CD4-positive, alpha-beta T cell treated with Interleukin-6 for 4 hours (primary cell): ENCODE measurements around the gene CPM.

Experiments used
- DNase-seq: peaks from one replicate; pipeline ENCODE4 v3.0.0-alpha.2; 2020; ENCODE audit warnings: mixed read lengths

CPM gene

DNA sequence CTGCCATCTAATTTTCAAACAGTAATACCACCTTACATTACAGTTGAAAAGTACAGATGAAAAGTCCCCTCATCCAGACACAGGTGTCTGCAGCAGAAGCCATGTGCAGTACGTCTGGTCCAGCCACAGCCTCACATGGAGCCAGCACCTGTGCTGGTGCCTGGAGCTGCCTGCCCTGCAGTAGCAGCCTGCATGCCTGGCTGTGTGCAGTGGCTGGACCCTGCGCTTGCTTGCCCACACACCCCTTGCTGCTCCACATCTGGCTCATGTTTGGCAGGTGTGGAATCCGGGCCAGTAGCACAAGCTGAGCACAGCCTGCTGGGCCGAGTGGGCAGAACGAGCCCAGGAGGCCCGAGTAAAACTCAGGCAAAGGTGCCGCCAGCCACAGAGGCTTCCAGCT is 21.8 kb upstream of the CPM start:
- DNase-seq: no peak

DNA sequence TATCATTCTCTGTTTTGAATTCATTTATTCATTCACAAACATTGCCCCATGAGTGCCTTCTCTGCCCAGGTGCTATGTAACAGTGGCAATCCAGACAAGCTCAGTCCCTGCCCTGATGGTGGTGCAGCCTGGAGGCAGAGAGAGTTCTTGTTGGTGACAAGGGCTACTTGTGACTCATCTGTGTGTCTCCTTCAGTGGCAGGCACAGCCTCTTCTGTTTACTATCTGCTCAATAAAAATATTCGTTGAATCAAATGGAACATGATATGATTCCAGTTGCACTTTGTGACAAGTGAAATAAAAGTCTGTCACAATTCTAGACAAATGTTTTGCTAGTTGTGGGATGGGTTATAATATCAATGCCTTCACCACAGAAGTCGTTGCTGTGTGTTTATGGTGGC is 20.6 kb upstream of the CPM start:
- DNase-seq: no peak

GRCh38 chr12:68951652-68952051 is 18.7 kb upstream of the CPM start:
- no peak for DNase-seq

DNA sequence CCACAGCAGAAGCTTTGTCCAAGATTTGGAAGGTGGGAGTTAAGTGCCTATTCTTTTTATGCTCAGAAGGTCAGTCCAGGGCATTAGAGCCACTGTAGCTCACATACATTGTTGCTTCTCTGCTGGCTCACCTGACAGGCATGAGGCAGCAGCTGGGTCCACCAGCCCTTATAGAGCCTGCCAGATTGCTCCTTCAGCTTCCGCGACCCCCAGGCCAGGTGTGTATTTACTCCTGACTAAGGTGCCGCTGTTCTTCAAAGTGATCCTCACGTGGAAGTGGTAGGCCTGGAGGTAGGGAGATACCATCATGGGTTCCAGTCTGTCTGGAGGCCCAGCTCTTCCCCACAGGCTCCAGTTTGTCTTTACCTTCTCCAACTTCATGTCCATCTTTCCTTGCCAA is 17.5 kb upstream of the CPM start:
- DNase-seq: no peak

DNA sequence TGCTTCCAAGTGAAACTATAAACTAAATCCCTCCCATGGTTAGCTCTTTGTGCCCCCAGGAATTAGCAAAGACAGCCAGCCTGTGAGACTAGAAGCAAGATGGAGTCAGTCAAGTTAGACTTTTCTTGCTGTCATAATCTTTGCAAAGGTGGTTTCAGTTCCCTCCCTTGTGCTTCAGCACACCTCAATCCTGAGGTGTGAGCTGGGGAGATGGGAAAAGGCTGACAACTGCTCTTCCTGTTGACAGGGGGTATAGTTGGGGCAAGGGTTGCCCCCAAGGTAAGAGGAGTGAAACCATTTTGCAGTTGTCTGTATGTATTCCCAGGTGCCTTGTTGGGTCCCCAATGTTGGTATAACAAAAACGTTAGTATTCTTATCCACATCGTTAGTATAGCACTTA is 12.3 kb upstream of the CPM start:
- no peak for DNase-seq

- no peak for DNase-seq
Measured at GRCh38 chr12:68944296-68945076, 11.5 kb upstream of the CPM start.

GRCh38 chr12:68943848-68944247 is 10.9 kb upstream of the CPM start:
- no peak for DNase-seq

DNA sequence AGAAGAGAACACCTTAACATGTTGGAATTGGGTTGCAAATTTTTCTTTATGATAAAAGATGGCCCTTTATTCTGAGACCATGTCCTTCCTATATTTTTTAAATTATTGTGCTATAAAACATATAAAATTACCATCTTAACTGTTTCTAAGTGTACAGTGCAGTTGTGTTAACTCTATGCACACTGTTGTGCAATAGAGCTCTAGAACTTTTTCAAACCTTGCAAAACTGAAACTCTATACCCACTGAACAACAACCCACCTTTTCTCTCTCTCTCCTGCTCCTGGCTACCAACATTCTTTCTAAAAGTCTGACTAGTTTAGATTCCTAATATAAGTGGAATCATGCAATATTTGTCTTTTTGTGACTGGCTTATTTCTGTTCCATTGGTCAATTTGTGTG is 7.8 kb upstream of the CPM start:
- DNase-seq: no peak

GRCh38 chr12:68939505-68939904 is 6.5 kb upstream of the CPM start:
- DNase-seq: no peak

DNA sequence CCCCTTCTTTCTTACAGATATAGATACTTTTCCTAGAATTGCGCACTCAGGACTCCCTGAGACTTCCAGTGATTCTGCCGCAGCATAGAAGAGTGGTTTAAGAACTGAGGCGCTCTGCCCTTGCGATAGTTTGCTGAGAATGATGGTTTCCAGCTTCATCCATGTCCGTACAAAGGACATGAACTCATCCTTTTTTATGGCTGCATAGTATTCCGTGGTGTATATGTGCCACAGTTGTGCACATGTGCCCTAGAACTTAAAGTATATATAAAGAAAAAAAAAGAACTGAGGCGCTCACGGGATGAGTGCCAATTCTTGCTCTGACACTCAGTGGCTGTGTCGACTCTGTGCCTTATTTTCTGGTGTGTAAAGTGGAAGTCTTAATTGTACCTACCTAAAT is 1.4 kb upstream of the CPM start:
- no peak for DNase-seq

DNA sequence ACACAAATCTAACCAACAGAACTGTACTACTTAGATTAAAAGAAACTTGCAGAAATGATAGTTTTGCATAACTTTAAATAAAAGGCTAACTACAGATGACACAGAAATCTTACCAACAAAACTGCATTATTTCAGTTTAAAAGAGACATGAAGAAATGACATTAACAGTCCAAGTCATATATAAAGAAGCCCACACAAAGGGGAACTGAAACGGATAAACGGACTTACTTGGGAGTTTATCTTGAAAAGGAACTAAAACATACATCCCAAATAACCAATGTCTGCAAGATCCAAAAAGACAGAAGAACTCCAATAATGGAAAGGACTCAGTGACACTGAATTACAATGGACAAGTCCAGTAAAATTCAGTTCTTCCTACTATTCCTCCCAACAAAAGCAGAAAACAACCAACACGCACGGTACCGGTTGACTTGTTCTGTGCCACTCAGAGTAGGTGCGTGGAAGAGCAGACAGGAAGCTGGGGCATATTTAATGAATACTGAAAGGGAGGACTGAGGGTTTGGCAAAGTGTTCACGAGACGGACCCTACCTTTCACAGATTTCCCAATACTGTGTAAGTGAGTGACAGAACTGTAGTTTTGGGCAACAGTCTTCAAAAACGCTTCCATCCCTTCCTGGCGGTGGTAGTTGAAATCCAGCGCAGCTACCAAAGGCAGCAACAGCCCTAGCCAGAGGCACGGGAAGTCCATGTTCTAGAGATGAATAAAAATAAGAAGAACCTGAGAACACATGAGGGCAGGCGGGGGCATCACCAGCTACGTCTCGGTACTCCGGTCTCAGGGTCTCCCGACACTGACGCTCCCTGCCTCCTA is 627 bp downstream of the CPM start:
- peak; percentile 14 for DNase-seq

DNA sequence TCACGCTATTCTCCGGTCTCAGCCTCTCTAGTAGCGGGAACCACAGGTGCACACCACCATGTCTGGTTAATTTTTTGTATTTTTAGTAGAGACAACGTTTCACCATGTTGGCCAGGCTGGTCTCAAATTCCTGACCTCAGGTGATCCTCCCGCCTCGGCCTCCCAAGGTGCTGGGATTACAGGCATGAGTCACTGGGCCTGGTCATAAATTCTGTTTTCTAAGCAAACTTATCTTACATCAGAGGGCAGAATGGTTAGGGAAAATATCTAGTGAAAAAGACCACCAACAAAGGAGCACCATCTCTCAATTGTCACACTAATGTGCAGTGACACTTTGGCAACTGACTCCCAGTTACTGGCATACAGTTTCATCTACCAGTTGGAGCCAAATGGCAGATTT is 2.8 kb downstream of the CPM start:
- DNase-seq: no peak

- DNase-seq: no peak
Measured at GRCh38 chr12:68924546-68924945, 8.4 kb downstream of the CPM start.

DNA sequence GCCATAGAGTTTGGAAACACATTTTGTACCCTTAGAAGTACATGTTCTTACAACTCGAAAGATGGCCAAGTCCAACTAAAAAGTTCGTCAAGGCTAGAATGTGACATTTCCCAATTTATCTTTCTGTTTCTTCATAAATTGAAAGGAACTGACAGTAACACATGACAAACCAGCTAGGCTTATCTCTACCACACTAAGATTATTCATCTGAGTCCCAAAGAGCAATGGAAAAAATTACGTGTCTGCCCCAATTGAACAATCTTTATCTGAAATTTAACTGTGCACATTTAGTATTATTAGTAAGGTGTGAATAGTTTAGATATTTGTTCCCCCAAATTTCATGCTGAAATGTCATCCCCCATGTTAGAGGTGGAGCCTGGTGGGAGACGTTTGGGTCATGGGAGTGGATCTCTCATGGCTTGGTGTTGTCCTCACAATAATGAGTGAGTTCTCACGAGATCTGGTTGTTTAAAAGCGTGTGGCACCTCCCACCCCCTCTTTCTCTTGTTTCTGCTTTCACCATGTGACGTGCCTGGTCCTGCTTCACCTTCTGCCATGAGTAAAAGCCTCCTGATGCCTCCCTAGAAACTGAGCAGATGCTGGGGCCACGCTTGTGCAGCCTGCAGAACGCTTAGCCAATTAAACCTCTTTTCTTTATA is 13.3 kb downstream of the CPM start:
- DNase-seq: no peak

DNA sequence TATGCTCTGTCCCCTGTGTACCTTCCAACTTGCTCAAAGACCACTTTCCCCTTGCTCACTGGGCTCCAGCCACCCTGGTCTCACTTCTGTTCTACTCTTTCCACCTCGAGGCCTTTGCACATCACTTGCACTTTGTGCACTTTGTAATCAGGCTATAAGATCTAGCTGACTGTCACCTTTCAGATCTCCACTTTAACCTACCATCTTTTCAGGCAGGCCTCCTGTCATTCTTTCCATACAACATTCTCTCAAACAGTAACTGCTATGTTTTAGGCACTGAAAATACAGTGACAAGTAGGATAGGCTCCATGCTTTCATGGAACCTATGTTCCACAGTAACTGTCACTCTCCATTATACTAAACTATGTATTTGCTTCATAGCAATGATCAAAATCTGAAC is 14.0 kb downstream of the CPM start:
- DNase-seq: no peak

DNA sequence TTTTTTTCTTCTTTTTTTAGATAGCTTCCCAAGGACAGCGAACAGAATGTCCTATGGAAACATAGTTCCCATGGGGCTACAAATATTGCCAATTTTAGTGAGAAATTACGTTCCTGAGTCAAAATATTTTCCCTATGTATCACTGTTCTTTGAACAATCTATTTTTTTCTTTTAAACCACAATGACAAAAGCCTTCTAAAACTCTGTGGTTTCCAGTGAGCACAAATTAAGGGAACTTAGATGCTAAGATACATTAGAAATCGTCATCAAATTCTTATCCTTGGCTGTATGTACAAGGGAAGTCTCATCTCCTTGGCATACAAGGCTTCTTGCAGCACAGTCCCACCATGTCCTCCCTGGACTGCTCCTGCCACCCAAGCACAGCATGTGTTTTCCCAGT is 17.9 kb downstream of the CPM start:
- no peak for DNase-seq

GRCh38 chr12:68913682-68914081 is 19.3 kb downstream of the CPM start:
- DNase-seq: no peak

- DNase-seq: no peak
Measured at GRCh38 chr12:68912916-68913315, 20.1 kb downstream of the CPM start.

- no peak for DNase-seq
Measured at GRCh38 chr12:68911197-68911718, 21.7 kb downstream of the CPM start.

- no peak for DNase-seq
Measured at GRCh38 chr12:68910128-68910527, 22.8 kb downstream of the CPM start.

DNA sequence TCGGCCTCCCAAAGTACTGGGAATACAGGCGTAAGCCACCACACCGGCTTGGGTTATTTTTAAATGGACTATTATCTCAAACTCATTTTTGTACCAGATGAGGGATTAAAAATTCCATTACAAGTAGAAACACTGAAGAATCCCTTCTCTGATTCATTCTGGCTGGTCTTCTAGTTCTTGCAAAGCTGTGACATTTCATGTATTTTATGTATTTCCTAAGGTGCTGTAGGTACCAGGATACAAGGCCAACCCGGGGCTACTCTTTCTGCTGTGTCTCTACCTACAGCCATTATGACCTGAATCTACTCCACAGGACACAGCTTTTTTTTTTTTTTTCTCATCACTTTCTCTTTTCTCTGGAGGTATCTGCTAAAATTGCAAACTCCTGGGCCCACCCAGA is 24.9 kb downstream of the CPM start:
- DNase-seq: no peak

DNA sequence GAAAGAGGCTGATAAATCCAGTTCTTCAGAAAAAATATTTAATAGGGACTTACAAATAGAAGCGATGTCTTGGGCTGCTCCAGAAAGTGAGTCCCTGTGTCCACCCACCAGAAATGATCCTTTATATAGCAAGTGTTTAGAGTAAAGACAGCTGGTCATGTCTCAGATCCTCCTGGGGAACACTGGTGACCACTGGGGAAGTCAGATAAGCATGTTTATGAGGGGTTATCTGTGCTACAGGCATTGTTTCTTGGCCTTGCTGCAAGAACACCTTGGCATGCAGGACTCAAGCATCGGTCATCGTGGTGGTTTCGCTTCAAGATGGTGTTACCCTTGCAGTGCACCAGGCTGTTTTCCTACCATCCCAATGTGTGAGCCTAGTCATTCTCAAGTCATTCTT is 27.2 kb downstream of the CPM start:
- no peak for DNase-seq

GRCh38 chr12:68904351-68904962 is 28.5 kb downstream of the CPM start:
- no peak for DNase-seq
